ENCODE data around the gene GRK6.

GRK6 gene

DNA sequence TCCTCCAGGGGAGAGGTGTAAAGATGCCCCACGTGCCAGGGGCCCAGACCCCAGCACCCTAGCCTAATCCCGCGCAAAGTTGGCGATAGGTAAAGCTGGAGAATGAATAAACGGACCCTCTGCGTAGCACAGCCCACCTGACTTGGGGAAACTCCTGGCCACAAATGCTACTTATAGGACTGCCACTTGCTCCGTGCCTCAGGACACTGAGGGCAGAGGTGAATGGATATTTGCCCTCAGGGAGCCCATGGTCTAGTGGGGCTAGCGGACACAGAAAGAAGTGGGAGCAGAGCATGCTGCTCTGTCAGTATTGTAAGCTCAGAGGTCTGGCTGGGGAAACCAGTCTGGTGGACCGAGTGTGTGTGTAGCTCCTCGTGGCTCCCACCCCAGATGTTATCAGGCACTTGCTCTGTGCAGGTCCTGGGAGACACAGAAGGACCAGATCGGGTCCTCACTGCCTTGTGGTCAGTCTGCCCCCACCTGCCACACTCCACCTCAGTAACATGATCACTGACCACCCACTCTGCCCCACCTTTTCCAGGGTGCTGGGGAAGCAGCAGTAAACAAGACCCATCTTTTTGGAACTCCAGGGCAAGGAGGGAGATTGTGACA, 841 bp downstream of the GRK6 start:
- DNase-seq: no peak

GRCh38 chr5:177427919-177428573, 1.6 kb downstream of the GRK6 start:
- no peak for DNase-seq

GRCh38 chr5:177428574-177429217, 2.2 kb downstream of the GRK6 start:
- DNase-seq: no peak

GRCh38 chr5:177429248-177430040, 3.0 kb downstream of the GRK6 start:
- DNase-seq: no peak

- DNase-seq: no peak
Observed at GRCh38 chr5:177430140-177430951, 3.9 kb downstream of the GRK6 start.

DNA sequence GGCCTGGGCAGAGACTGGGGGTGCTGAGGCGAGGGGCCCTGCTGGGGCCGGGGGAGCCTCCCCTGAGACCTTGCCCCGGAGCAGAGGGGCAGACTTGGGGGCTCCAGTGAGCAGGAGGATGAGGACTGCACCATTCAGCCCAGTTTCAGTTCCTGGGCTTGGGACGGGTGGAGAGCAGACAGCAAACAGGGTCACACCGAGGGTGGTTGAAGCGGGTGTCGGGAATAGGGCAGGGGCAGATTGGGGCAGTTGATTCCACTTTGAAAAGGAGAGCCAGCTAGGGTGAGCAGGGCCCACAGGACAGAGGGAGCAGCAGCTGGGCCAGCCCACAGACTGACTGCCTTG, 4.5 kb downstream of the GRK6 start:
- no peak for DNase-seq

DNA sequence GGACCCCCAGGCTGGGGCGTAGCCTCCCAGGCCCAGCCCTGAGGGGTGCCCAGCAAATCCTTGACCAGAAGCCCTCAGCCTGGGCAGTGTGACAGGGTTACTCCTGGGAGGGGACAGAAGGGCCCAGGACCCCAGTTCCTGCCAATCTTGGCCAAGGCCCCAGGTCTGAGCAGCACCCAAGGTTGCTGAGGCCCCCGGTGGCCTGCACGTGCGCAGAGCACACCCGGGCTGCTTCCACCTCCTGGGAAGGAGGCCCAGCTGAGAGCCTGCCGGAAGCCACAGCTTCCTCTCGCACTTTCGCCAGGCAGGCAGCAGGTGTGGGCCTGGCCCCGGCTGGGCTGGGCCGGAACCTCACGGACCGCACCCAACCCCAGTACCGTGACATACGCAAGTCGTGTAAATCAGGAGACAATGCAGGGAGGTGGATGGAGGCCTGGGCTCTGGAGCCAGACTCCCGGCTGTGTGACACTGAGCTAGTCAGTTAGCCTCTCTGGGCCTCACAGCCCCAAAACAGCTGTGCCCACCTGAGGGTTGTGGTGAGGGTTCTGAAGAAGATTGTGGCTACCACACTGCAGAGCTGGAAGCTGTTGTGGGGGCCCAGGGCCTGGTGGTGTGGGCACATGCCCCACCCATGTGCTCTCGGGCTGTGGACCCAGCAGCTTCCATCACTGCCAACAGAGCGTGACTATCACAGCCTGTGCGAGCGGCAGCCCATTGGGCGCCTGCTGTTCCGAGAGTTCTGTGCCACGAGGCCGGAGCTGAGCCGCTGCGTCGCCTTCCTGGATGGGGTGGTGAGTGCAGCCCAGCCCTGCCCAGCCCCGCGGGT, 5.1 kb downstream of the GRK6 start:
- no peak for DNase-seq

DNA sequence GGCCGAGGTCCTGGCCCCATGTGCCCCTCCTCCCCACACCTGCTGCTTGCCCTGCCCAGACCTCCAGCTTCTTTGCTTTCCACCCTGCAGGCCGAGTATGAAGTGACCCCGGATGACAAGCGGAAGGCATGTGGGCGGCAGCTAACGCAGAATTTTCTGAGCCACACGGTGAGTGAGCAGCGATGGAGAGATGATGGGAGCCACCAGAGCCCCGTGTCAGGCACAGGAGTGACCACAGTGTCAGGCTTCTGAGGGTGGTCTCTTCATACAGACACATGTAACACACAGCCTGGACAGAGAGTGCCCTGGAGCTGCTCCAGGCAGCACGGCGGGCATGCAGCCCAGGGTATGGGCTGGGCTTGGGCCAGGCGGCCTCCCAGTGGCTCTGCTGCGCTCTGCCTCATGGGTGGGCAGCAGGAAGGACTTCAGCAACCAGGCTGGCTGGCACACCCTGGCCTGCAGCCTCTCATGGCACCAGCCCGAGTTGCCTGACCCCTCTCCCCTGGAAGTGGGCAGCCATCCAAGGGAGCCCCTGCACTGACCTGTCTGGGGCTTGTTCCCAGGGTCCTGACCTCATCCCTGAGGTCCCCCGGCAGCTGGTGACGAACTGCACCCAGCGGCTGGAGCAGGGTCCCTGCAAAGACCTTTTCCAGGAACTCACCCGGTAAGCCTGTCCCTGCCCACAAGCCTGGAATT, 5.8 kb downstream of the GRK6 start:
- DNase-seq: no peak

DNA sequence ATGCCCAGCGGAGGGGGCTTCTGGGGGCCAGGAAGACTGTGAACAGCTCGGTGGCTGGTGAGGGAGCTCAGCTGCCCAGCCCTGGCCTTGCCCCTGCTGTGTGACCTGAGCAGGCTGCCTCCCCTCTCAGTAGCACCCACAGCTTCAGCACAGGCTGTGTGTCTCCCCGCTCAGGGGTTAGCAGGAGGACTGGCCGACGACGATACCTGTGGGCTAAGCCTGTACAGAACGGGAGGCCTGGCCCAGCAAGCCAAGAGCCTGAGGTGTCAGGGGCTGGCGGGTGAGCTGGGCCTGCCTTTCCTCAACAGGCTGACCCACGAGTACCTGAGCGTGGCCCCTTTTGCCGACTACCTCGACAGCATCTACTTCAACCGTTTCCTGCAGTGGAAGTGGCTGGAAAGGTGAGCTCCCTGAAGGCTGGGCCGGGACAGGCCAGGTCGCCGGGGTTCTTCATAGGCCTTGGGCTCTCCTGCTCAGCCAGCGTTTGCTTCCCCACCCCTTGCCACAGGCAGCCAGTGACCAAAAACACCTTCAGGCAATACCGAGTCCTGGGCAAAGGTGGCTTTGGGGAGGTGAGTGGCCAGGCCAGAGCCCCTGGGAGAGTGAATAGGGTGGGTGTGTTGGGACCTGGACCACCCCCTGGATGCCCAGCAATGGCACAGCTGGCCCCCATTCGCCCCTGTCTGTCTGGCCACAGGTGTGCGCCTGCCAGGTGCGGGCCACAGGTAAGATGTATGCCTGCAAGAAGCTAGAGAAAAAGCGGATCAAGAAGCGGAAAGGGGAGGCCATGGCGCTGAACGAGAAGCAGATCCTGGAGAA, 6.6 kb downstream of the GRK6 start:
- DNase-seq: no peak

DNA sequence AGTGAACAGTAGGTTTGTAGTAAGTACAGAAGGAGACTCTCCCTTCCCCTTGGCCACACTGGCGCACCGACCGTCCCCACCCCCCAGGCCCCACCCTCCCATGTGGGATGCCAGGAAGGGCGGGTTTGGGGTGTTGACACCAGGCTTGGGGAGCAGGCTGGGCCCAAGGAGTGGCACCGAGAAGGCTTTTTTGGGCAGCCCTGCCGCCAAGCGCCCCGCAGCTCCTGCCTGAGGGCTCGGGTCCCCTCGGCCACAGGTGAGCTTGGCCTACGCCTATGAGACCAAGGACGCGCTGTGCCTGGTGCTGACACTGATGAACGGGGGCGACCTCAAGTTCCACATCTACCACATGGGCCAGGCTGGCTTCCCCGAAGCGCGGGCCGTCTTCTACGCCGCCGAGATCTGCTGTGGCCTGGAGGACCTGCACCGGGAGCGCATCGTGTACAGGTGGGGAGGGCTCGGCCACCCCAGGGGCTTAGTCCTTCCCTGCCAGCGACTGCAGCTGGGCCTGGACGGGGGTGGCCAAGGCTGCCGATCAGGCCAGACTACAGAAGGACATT, 7.3 kb downstream of the GRK6 start:
- no peak for DNase-seq

DNA sequence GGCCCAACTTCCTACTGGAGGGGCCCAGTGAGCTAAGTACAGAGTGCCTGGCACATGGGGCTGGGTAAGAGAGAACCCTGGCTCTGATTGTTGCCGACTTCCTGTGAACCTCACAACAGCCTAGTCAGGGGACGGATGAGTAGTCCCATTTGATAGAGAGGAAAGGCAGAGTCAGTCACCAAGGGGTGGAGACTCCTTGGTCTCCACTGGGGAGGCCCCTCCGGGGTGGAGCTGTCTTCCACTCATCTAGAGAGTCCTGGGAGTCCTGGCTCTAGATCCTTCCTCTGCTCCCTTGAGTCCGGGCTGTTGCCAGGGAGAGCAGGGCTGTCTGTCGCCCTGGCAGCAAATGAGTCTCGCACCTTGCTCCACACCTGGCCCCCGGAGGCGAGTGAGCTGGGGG, 8.0 kb downstream of the GRK6 start:
- no peak for DNase-seq

GRCh38 chr5:177434942-177435738, 8.7 kb downstream of the GRK6 start:
- DNase-seq: no peak

DNA sequence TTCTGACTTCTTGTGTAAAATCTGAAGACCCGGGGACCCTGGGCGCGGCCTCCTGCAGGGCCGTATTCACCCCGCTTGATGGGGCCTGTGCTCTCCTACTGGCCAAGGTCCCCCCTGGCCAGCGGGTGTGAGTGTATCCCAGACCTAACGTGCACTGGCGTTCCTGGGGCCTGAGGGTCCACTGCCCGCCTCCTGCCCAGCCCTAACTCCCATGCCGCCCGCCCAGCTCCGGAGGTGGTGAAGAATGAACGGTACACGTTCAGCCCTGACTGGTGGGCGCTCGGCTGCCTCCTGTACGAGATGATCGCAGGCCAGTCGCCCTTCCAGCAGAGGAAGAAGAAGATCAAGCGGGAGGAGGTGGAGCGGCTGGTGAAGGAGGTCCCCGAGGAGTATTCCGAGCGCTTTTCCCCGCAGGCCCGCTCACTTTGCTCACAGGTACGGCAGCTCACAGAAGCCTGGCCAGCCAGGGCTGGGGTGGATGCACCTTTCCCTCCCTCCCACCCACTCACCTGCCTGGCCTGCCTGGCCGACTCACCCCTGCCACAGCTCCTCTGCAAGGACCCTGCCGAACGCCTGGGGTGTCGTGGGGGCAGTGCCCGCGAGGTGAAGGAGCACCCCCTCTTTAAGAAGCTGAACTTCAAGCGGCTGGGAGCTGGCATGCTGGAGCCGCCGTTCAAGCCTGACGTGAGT, 9.5 kb downstream of the GRK6 start:
- DNase-seq: no peak

DNA sequence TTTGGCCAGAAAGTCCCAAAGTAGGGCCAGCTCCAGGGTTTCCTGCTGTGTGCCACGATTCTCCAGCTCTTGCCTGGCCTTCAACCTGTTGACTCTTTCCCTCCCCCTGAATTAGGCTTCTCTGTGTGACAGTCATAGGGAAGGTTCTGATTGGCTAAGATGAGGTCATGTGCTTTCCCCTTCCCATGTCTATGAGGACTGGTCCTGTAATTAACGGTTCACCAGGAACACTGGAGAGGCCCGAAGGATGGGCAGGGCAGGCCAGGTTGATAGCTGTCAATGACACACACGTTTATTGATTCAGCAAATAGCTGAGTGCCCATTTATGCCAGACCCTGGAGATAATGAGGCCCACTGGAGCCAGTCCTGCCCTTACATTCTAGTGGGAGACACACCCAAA, 11.1 kb downstream of the GRK6 start:
- peak; percentile 12 for DNase-seq

- DNase-seq: no peak
Observed at GRCh38 chr5:177438468-177438867, 12.0 kb downstream of the GRK6 start.

DNA sequence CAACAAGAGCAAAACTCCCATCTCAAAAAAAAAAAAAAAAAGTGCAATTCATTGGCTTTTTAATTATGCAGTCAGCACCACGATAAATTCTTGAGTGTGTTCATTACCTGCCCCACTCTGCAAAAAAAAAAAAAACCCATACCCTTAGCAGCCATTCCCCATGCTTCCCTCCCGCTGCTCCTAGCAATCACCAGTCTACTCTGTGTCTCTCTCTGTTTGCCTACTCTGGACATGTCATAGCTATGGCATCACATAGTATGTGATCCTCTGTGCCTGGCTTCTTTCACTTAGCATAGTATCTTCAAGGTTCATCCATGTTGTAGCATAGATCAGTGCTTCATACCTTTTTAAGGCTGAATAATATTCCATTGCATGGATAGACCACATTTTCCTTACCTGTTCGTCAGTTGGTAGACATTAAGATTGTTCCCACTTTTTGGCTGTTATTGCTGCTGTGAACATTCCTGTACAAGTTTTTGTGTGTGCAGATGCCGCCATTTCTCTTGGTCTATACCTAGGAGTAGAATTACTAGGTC, 13.1 kb downstream of the GRK6 start:
- no peak for DNase-seq

DNA sequence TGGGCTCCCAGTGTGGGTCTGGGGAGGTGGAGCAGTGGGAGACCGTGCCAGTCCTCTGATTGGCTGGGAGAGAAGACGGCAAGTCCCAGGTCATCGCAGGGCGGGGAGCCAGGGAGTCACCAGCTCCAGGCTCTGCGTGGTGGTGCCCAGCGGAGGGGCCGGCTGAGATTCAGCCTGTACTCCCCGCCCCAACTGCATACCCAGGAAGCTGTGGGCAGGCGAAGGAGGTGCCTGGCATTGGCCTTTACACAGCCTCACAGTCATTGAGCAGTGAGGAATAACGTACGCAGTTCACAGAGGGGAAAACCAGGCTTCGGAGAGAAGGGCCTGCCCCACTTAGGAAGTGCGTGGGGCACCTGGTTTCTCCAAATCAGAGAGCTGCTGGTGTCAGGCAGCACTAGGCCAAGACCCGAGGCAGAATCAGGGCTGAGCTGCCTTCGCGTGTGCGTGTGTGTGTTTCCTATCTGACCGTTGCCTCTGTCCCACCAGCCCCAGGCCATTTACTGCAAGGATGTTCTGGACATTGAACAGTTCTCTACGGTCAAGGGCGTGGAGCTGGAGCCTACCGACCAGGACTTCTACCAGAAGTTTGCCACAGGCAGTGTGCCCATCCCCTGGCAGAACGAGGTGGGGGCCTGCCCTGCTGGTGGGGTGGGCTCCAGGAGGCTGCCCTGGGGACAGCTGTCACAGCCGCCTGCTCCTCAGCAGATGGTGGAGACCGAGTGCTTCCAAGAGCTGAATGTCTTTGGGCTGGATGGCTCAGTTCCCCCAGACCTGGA, 13.9 kb downstream of the GRK6 start:
- DNase-seq: no peak

All from NCI-H748 treated with DMSO at 0.1 percent for 48 hours (cell line).